NCI-H1436 treated with DMSO at 0.1 percent for 48 hours (cell line): ENCODE data around the gene KLK2.

Experiments used
- DNase-seq: peaks from one replicate; lab custom pipeline; 2025; lab: John Stamatoyannopoulos, UW

The KLK2 gene

GRCh38 chr19:50850738-50851137 lies 22.5 kb upstream of the KLK2 start:
- DNase-seq, result no peak

- no peak for DNase-seq
These were observed 21.6 kb upstream of the KLK2 start for GRCh38 chr19:50851620-50852019.

- DNase-seq, result no peak
These were observed 18.4 kb upstream of the KLK2 start, which contains the start of gene KLK3 for GRCh38 chr19:50854636-50855410. Gene KLK3, plus strand, starts transcription at chr19:50854915. Its CDS starts 41 bp downstream, at chr19:50854956.

GRCh38 chr19:50857366-50857765 lies 15.9 kb upstream of the KLK2 start:
- DNase-seq, result no peak

- DNase-seq, result no peak
These were observed 14.4 kb upstream of the KLK2 start for GRCh38 chr19:50858886-50859285.

- DNase-seq, result no peak
These were observed 13.4 kb upstream of the KLK2 start for GRCh38 chr19:50859849-50860248.

- no peak for DNase-seq
These were observed 12.2 kb upstream of the KLK2 start for GRCh38 chr19:50861010-50861409.

- no peak for DNase-seq
These were observed 11.5 kb upstream of the KLK2 start for GRCh38 chr19:50861496-50862286.

GRCh38 chr19:50869479-50869878 lies 3.8 kb upstream of the KLK2 start:
- DNase-seq, result no peak

GRCh38 chr19:50870417-50871089 lies 2.7 kb upstream of the KLK2 start:
- no peak for DNase-seq

- no peak for DNase-seq
These were observed 972 bp downstream of the KLK2 start for GRCh38 chr19:50874211-50874610.

- DNase-seq, result no peak
These were observed 2.7 kb downstream of the KLK2 start for GRCh38 chr19:50875795-50876422.

- no peak for DNase-seq
These were observed 3.2 kb downstream of the KLK2 start for GRCh38 chr19:50876456-50876855.

GRCh38 chr19:50877338-50877737 lies 4.1 kb downstream of the KLK2 start:
- DNase-seq, result no peak

GRCh38 chr19:50878851-50879250 lies 5.6 kb downstream of the KLK2 start:
- no peak for DNase-seq

- no peak for DNase-seq
These were observed 7.0 kb downstream of the KLK2 start for GRCh38 chr19:50880241-50880640.

- no peak for DNase-seq
These were observed 8.9 kb downstream of the KLK2 start for GRCh38 chr19:50882188-50882587.

- DNase-seq, result no peak
These were observed 16.4 kb downstream of the KLK2 start for GRCh38 chr19:50889638-50890037.

GRCh38 chr19:50890422-50891252 lies 17.4 kb downstream of the KLK2 start:
- DNase-seq, result no peak

GRCh38 chr19:50891253-50891625 lies 18.0 kb downstream of the KLK2 start:
- DNase-seq, result no peak

GRCh38 chr19:50893047-50893736 lies 20.0 kb downstream of the KLK2 start:
- no peak for DNase-seq
